ENCODE measurements around the gene CCDC121.

CCDC121 gene

GRCh38 chr2:27583390-27583915, 45.4 kb downstream of the CCDC121 start:
- peak overlapping the region; percentile 43 for H3K4me3 ChIP-seq (ENCODE audit: low read depth, low read length)
- no peaks in the 10 kb centered on the region for H3K9me3 ChIP-seq (ENCODE audit: control insufficient read depth, insufficient read depth, low read depth, low read length)
- H3K4me1 ChIP-seq (ENCODE audit: control insufficient read depth, insufficient read depth, low read length): peaks cover 8% of the 10 kb centered on the region
- H3K27ac ChIP-seq (ENCODE audit: extremely low read depth, low read depth, low read length): peak overlapping the region; percentile 24
- CTCF ChIA-PET: no interaction called here
- TF ChIP-seq ZNF514 (tag by site-specific recombination; IDR thresholded peaks at IDR 0.05) (no peak), ZNF747 (tag by site-specific recombination; IDR thresholded peaks at IDR 0.05) (no peak), ZFP37 (tag by site-specific recombination; IDR thresholded peaks at IDR 0.05) (0 out of 2 replicates have a peak, but pooled peaks have one; percentile 27), HOXA7 (CRISPR knock-in tag; IDR thresholded peaks at IDR 0.05; ENCODE audit: borderline replicate concordance) (no peak), ZNF426 (tag by site-specific recombination; IDR thresholded peaks at IDR 0.05) (no peak), ZNF677 (tag by site-specific recombination; IDR thresholded peaks at IDR 0.05) (no peak)
- no peaks in the 10 kb centered on the region; a peak in 1 of 3 replicates for H3K36me3 ChIP-seq (ENCODE audit: control insufficient read depth in 2 of 2, insufficient read depth in 1 of 2, low read length in 2 of 2)
- POLR2A ChIA-PET: interaction anchor here (1.1 to 1.5 kb wide), 2 partner anchors 80 to 261 kb away, joined by 3 to 7 read pairs; partner anchors contain the start of genes SLC4A1AP and SUPT7L

- no peaks in the 10 kb centered on the region for H3K9me3 ChIP-seq (ENCODE audit: control insufficient read depth, insufficient read depth, low read depth, low read length)
- H3K27ac ChIP-seq (ENCODE audit: extremely low read depth, low read depth, low read length): peak within 1 kb of the TSS; percentile 55
- no peaks in the 10 kb centered on the region; a peak in 1 of 3 replicates for H3K36me3 ChIP-seq (ENCODE audit: control insufficient read depth in 2 of 2, insufficient read depth in 1 of 2, low read length in 2 of 2)
- peak within 1 kb of the TSS; percentile 43 for H3K4me3 ChIP-seq (ENCODE audit: low read depth, low read length)
- peaks cover 8% of the 10 kb centered on the region for H3K4me1 ChIP-seq (ENCODE audit: control insufficient read depth, insufficient read depth, low read length)
- POLR2A ChIA-PET: interaction anchor here (0.6 to 1.5 kb wide), 6 partner anchors 8 to 261 kb away, joined by 3 to 7 read pairs (median 4); partner anchors contain the start of genes NRBP1, PPM1G, SLC4A1AP and SUPT7L
- CTCF ChIA-PET: interaction anchor here (0.8 kb wide), 1 partner anchor 213 kb away, joined by 3 read pairs; no protein-coding TSS in a partner anchor
- TF ChIP-seq ZNF600 (tag by site-specific recombination; IDR thresholded peaks at IDR 0.05) (peak; percentile 53), ZNF629 (tag by site-specific recombination; IDR thresholded peaks at IDR 0.05) (peak; percentile 56), ZFP69B (tag by site-specific recombination; IDR thresholded peaks at IDR 0.05) (0 out of 2 replicates have a peak, but pooled peaks have one; percentile 41), ZBTB26 (tag by site-specific recombination; optimal IDR thresholded peaks at IDR 0.05) (peak; percentile 12), KLF1 (tag by site-specific recombination; IDR thresholded peaks at IDR 0.05) (peak; percentile 52), ZNF37A (tag by site-specific recombination; IDR thresholded peaks at IDR 0.05) (no peak), ZNF624 (tag by site-specific recombination; IDR thresholded peaks at IDR 0.05) (no peak), ZBTB10 (tag by site-specific recombination; IDR thresholded peaks at IDR 0.05) (no peak), PRDM4 (tag by site-specific recombination; IDR thresholded peaks at IDR 0.05) (no peak), ZNF558 (tag by site-specific recombination; IDR thresholded peaks at IDR 0.05) (no peak), ZNF221 (tag by site-specific recombination; IDR thresholded peaks at IDR 0.05; ENCODE audit: borderline replicate concordance) (no peak), FEZF1 (tag by site-specific recombination; IDR thresholded peaks at IDR 0.05) (no peak), ZBTB11 (tag by site-specific recombination; conservative IDR thresholded peaks at IDR 0.05; ENCODE audit: low read depth) (peak; percentile 90), SETDB1 (IDR thresholded peaks at IDR 0.05; ENCODE audit: insufficient read length, low read length) (no peak), KLF9 (tag by site-specific recombination; IDR thresholded peaks at IDR 0.05; ENCODE audit: low read depth) (0 out of 2 replicates have a peak, but pooled peaks have one; percentile 5), GLI4 (tag by site-specific recombination; IDR thresholded peaks at IDR 0.05) (no peak), ZNF24 (tag by site-specific recombination; IDR thresholded peaks at IDR 0.05) (0 out of 2 replicates have a peak, but pooled peaks have one; percentile 55), ZNF585B (tag by site-specific recombination; IDR thresholded peaks at IDR 0.05) (no peak), ZNF350 (tag by site-specific recombination; IDR thresholded peaks at IDR 0.05) (no peak)
Measured at GRCh38 chr2:27582695-27583389, 46.0 kb downstream of the CCDC121 start, which contains the start of gene ZNF512. Gene ZNF512 (plus strand): TSS chr2:27583042. CDS start chr2:27583113, 71 bp downstream.
